NCI-H1092 (cell line): ENCODE measurements around the gene SDK1.
A peak's percentile ranks its signal among the peaks of the same experiment; 100 is the strongest.

ENCODE experiments used
- DNase-seq: peaks from one replicate; lab custom pipeline; 2025; lab: John Stamatoyannopoulos, UW

SDK1 gene

DNA sequence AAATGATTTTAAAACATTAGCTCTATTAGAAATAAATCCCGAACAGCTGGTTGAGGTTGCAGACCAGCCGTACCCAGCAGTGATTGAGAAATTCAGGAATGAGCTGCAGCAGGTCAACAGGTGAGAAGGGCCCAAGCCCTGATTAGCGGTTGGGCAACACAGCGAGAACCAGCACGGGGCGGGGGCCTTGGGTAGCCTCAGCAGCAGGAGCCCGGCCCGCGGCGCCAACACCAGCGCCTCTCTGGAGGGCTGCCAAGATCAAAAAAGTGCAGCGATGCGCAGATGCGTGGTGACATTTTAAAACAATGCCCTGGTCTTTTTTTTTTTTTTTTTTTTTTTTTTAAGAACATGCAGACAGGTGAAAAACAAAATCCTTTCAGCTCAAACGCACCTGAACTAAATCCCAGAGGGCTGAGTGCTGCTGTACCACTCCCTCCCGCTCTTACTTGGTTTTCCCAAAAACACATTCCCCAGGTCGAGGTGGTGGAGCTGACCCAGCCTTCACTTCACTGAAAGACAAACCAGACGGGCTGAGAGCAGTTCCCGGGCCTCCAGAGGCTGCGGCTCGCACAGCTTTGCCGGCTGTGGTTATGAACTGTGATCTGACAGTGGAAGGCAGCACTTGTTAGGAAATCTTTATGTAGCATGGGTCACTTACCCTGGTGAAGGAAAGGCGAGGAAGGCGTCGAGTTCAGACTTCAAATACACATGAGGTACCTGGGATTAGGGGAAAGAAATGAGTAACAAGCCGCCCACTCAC, 579.4 kb downstream of the SDK1 start:
- DNase-seq: peak; percentile 47

DNA sequence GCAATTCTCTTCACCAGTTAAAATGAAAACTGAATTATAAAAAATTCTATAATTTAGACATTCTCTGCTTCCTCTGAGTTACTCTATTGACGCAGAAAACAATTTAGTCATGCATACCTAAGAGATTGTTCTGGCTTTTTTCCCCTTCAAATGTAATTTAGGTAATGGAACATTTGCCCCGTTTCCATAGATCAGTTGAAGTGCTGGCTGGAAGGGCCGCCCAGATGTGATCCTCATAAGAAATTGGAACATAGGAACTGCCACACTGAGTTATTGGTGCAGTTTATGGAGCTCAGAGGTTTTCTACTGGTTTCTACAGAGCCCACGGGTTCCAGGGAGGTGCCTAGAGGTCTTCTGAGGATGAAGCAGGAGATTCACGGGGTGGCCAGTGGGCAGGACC, 581.7 kb downstream of the SDK1 start:
- no peak for DNase-seq

DNA sequence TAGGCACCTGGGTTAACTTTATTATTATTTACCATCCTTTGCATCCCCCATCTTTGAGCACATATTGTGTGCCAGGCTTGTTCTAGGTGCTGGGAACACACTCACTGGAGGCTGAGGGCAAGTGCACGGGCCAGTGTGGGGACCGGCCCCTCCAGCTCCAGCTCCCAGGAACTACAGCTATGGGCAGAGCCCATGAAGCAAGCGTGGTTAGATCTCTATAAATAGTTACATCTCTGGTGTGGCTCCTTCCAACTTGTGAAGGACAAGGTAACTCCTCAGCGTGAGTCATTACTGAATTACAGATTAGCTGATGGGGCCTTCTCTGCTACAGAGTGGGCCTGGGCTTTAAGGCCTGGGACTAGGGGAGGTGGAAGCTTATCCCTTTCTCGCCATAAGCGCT, 583.5 kb downstream of the SDK1 start:
- DNase-seq: no peak

DNA sequence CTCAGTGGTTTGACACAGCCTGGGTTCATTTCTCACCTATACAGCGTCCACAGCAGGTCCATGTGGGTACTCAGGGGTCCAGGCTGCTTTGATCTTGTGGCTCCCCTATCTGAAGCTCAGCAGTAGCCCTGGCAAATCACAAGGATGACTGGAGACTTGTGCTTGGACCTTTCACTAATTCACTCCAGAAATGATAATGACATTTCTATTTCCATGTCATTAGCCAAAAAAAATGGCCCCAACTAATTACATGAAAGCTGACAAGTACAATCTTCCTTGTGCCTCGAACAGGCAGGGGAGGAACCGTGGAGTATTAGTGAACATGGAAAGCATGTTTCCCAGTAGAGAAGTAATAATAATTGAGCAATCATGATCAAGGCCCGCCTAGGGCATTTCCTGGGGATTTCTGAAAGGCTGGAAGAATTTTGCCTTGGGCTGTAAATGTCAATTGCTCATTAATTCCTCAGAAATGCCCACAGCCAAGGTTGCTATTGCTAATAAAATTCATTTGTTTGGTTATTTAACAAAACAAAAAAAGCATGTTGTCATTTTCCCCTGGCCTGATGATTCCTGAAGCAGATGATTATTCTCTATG, 586.1 kb downstream of the SDK1 start:
- no peak for DNase-seq

DNA sequence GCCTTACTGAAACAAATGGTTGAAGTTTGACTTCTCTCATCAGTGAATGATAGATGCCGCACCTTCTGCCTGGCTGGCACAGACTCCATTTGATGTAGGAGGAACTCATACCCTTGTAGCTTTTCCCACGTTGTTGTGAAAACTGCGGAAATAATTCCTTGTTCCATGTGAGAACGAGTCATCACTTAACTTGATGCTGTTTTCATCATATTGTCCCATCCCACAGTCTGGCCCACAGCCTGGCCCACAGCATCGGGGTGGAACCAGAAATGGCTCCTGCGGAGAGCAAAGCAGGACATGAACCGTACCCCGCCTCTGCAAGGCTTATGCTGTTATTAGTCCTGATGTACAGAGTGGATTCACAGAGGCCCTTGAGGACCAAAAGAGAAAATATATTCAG, 587.0 kb downstream of the SDK1 start:
- DNase-seq: no peak

DNA sequence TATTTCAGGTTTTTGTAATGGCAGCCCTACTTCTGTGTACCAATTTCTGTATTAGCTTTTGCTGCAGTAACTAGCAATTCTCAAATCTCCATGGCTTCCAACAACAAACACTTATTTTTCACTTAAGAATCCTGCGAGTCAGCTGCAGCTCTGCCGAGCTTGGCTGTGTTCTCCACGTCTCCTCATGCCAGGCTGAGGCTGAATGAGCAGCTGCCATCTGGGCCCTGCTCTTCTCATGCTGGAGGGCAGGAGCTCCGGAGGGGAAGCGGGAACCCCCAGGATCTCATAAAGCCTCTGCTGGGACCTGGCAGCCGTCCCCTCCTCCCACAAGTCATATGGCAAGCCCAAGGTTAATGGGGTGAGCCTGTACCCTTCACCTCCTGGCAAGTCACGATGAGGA, 591.1 kb downstream of the SDK1 start:
- DNase-seq: no peak

DNA sequence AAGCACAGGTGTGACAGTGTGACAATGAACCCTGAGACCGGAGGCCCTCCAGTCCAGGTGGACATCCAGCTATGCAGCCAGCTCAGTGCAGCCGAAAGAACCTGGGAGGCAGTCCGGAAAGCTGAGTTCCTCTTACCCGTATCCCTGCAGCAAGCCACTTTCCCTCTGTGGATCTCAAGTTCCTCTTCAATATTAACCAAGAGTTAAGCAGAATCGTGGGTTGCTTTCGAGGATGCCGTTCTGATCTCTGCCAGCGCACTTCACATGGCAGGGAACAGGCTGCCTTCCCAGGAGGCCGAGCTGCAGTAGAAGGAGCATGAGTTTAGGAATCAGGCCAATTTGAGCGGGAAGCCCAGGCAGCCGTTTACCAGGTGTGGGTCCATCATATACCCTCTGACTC, 591.6 kb downstream of the SDK1 start:
- no peak for DNase-seq

DNA sequence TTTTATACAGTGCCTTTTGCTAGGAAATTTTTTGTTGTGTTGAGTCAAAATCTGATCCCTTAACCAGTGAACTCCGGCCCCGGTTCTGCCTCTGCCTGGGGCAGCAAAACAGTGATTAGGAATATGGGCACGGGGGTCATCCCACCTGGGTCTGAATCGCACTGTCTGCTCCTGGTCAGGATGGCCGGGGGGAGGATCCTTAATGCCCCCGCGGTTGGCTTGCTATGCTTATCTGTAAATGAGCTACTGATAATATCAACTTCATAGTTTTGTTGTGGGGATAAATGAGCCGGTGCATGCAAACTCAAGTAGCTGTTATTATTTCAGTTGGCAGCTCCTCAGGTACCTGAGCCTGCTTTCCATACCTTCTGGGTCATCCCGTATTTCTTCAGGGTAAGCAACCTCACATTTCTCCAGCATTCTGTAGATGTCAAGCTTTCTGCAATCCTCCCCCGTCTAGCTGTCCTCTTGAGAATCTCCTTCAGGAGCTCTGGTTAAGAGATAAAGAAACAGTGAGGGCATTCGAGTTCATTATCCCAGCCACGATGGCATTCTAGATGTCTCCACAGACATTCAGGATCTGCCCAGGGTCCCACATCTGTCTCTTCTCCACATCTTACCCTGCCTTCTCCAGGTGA, 592.2 kb downstream of the SDK1 start:
- DNase-seq: no peak

DNA sequence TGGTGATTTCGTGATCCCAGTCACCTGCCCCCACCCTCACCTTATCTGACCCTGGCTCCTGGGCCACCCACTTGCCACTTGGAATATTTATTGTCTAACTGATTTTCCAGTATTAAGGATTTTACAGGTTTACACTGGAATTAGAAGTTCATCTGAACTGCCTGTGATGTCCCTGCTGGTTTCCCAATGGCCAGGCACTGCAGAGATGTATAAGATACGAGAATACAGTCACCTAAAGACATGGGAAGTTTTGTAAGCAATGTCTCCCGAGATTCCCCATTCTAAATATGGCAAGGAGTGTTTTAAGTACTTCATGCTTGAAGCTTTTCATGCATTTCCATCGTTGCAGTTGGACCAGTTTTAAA, 592.7 kb downstream of the SDK1 start:
- no peak for DNase-seq

DNA sequence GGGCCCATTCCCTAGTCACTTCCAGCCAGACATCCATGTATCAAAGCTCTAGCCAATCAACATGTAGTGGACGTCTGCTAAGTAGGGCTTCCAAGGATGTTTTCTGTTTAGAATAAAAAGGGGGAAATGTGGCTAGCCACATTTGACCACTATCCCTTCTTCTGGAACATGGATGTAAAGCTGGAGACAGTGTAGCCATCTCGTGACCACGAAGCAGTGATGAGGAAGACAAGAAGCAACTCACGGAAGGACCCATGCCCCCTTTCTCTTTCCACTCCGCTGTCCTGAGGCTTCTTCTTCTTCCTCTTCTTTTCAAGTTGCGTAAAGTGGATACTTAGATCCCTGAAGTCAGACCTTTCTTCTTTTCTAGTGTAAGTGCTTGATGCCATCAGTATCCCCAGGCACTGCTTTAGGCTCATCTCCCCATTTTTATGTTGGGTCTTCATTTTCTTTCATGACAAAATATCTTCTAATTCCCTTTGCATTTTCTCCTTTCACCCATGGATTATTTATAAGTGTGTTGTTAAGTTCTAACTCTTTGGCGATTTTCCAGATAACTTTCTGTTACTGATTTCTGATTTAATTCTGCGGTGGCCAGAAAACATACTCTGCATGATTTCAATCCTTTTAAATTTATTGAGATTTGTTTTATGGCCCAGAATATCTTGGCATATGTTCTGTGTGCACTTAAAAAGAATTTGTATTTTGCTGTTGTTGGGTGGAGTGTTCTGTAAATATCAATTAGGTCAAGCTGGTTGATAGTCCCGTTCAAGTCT, 594.5 kb downstream of the SDK1 start:
- DNase-seq: no peak

DNA sequence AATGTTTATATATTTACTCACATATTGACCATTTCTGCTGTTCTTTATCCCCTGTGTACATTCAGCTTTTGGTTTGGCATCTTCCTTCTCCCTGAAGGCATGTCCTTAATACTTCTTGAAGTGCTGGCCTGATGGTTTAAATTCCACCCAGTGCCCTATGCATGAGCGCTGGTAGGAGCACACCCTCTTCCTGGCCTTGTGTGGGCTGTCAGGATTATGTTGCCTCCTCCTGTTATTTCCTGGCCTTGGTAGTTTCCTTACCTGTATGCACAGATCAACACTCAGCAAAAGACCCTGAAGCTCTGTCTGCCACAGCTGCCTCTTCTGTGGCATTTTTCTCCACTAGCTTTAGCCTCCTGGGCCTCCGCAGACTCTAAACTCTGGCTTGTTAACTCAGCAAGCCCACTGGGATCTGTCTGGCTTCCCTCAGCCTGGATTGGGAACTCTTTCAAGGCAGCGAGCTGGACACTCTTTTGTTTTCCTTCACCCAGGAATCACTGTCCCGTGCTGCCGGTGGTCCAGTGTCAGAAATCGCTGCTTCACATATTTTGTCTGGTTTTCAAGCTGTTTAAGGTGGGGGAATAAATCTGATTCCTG, 595.2 kb downstream of the SDK1 start:
- DNase-seq: no peak

DNA sequence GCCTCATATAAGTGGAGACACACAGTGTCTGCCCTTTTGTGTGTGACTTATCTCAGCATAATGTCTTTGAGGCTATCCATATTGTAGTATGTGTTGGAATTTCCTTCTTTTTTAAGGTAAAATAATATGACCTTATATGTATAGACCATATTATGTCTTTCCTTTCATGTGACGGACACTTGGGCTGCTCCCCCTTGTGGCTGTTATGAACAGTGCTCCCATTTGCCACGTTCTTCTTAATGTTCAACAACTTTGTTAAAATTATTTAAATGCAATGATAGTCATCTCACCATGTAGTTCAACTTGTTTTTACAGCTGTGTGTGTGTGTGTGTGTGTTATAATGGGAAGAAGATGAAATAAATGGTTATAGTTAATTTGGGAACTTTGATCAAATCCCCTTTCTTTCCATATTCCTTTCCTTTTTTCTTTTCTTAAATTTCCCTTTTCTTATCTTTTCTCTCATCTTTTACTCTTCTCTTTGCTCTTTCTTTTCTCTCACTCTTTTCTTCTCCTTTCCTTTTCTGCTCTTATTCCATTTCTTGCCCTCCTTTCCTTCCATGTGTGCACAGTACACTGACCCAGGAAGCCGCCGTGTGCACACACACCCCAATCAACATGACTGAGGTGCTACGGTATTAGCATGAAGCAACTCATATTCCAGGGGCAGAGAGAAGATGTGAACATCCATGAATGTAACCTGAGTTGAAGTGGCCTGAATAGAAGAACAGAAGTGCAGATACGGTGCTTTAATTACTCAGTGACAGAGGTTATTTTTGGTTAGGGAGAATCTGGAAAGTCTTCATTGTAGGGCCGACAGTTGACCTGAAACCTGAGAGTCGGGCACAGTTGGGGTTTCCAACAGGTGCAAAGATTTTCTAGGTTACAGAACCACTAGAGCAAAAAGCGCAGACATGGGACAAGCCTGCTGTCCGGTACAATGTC, 596.6 kb downstream of the SDK1 start:
- peak; percentile 10 for DNase-seq

DNA sequence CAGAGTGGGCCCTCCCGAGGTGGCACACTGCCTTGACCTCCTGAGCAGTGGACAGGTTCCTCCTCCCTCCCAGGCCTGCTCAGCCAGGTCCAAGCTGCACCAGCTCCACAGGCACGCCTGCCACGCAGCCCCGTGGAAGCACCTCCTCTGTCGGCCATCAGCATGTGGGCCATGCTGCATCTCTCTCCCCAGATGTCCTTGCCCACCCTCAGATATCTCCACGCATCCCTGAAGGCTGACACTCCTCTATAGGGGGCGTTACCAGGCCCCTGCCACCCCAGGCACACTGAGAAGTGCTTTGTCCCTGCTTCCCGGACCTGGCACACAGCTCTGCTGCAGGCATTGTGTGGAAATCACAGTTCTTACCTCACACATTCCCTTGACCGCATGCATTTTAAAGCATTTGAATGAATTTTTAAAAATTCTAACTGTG, 598.5 kb downstream of the SDK1 start:
- DNase-seq: no peak

DNA sequence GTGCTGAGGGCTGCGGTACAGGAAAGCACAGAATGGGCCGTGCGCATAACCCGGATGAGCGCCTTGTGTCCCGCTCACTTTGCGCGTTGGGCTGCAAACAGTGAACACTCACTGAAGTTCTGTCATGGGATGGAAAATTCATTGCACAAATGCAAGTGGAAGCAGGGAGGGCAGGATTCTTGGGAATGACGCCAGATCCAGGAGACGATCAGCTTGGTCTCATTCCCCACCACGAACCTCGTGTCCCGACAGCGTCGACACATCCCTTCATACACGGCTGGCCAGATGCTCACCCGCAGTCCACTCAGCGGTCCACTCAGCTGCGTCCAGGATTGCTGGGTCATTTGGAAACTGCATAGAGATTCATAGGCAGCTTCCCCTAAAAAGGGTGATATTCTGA, 607.1 kb downstream of the SDK1 start:
- no peak for DNase-seq

DNA sequence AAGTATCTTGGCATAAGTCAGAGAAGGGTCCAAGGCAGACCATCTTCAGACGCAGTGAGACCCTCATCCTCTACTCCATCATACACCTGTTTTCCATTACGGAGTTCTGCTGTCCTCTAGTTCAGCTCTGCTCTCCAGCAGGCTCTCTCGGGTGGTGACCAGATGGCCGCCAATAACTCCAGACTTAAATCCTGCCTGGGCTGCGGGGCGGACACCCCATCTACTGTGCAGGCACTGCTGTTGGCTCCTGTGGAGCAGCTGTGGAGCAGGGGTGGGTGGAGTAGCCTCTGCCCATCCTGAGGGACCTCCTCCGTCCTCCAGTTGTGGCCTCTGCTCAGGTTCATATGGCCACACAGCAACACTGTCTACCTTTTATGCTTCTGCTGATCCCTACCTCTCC, 608.1 kb downstream of the SDK1 start:
- no peak for DNase-seq

DNA sequence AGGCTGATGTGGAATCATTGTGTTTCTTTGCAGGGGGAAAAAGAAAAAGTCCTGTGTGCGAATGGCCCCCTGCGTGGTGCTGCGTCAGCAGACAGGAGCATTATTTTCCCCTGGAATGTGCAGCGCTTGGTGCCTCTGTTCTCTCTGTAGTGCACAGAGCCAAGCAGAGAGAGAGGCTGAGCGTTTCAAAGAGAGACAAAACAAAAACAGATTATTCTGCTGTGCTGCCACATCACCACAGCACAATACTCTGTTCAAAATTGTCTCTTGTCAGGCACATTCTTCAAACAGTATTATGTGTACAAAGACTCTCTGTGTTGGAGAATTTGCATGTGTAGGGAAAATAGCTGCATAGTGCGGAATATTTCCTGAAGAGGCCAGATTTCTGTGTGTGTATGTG, 609.0 kb downstream of the SDK1 start:
- no peak for DNase-seq

DNA sequence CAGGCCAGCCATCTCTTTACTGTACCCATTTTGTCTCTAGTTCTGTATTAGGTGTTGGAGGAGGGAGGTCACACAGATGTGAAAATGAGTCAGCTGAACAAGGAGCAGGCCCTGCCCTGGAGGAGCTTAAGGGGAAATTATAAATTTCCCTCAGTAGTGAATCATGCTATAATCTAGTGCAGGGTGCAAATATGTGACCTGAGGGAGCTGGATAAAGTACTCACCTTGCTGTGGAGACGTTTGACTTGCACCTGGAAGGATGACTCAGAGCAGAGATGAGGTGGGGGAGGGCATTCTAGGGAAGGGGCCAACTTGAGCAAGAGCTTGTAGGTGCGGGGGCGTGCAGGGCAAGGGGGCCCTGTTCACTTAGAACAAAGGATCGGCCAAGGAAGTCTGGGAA, 610.6 kb downstream of the SDK1 start:
- no peak for DNase-seq

DNA sequence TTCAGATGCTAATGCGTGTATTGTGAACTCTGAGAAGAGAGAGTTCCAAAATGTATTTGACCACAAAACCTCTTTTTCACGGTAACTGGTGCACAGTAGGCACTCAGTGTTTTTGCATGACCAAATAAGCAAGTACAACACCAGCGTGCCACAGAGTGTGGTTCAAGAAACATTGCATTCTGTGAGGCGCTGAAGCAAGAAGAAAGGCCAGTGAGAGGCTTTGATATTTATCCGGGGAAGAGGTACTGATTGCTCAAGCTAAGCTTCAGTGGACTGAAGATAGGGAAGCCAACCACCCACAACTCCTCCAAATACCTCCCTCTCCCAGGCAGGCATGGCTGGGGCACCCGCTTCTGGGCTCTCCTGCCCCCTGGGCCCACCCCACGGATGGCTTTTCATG, 611.2 kb downstream of the SDK1 start:
- DNase-seq: no peak

DNA sequence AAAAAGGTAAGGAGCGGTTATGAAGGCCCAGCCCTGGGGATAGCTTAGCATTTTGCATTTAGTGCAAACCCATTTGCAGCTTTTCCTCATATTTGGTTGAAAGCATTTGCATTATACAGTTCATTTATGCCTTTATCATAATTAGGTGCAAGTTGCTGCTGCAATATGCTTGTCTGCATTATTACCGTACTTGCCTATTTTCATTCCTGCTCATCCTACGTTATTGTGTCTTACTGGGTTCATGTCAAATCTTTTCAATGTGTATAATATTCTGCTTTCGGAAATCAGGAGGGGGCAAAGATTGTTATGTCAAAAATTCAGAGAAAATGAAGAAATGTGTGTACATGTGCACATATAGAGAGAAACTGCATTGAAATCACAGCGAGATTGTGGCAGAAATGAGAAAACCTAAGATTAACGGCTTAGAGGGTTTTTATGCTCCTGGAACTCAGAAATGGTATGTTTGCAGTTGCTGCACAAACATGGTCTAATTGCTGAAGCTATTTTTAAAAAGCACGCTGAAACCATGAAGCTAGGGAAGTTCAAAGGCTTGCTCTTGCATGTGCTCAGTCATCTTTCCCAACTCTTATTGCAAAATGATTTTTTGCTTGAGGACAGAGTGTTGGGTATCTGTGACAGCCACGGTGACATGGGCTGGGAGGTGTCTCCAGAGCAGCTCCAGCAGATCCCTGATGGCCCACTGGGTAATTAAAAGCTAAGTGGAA, 613.2 kb downstream of the SDK1 start:
- no peak for DNase-seq

DNA sequence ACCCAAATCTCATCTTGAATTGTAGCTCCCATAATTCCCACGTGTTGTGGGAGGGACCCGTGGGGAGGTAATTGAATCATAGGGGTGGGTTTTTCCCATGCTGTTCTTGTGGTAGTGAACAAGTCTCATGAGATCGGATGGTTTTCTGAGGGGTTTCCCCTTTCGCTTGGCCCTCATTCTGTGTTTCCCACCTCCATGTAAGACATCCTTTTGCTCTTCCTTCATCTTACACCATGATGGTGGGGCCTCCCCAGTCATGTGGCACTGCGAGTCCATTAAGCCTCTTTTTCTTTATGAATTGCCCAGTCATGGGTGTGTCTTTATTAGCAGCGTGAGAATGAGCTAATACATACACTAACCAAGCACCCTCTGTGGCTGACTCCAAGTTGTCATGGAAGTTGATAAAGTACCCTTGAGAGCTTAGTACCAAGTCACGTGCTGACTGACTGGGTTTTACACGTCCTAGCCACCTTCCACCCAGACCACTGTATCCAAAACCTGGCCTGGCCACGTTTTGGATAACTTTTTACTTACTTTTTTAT, 614.4 kb downstream of the SDK1 start:
- no peak for DNase-seq
